ENCODE data around the gene TOX3. TPM values are rescaled to one million over a fixed set of nuclear protein-coding genes. Genes with fewer than 3 reads are reported as not detected.

TOX3 gene
- total RNA-seq, 8 experiments from 2014 or later: 0.54 to 23.3 (median 9.3) TPM; not detected in 2

- H3K4me3 ChIP-seq: peak overlapping the region; percentile 68 to 97 (median 79)
- H3K27ac ChIP-seq: no peak overlapping the region
- in situ Hi-C loops (cut with MboI; ENCODE audit: low pct_unique_long_range_greater_than_20kb in 2 of 9, low sequenced_read_pairs in 9 of 9, unreplicated experiment in 9 of 9): no loop called here
- WGBS, 10 experiments: 0 to 29% (median 0%) methylated on average over 1 to 2 of the region's 2 CpGs; no CpG with 5 or more reads in 3 of the 10 experiments
- no peak for ATAC-seq (replicated peaks in 6 of 8)
- H3K4me1 ChIP-seq (replicated peaks in 1 of 2): peaks cover 16 to 25% of the 10 kb centered on the region in 2 donors
Measured at GRCh38 chr16:52544703-52545102, 2.2 kb downstream of the TOX3 start.

GRCh38 chr16:52543654-52544053, 3.3 kb downstream of the TOX3 start:
- in situ Hi-C loops (cut with MboI; ENCODE audit: low pct_unique_long_range_greater_than_20kb in 2 of 9, low sequenced_read_pairs in 9 of 9, unreplicated experiment in 9 of 9): no loop called here
- 0 to 43% (median 4%) methylated on average over 2 to 4 of the region's 4 CpGs for WGBS, 10 experiments
- Histone ChIP-seq H3K4me3 (peak overlapping the region; percentile 68 to 97 (median 79)), H3K4me1 (replicated peaks in 1 of 2) (peaks cover 16 to 25% of the 10 kb centered on the region in 2 donors), H3K27ac (no peak overlapping the region)
- ATAC-seq (replicated peaks in 6 of 8): no peak

- Histone ChIP-seq H3K4me3 (no peak overlapping the region), H3K27ac (no peak overlapping the region), H3K4me1 (replicated peaks in 1 of 2) (peaks cover 4 to 18% of the 10 kb centered on the region in 2 donors)
- in situ Hi-C loops (cut with MboI; ENCODE audit: low pct_unique_long_range_greater_than_20kb in 2 of 9, low sequenced_read_pairs in 9 of 9, unreplicated experiment in 9 of 9): no loop called here
- WGBS, 10 experiments: 0 to 100% (median 86%) methylated on average over 1 to 2 of the region's 2 CpGs; no CpG with 5 or more reads in 1 of the 10 experiments
- ATAC-seq (replicated peaks in 6 of 8): no peak
Measured at GRCh38 chr16:52540910-52541309, 6.0 kb downstream of the TOX3 start.

GRCh38 chr16:52539191-52539590, 7.8 kb downstream of the TOX3 start:
- no peak for ATAC-seq (replicated peaks in 6 of 8)
- Histone ChIP-seq H3K27ac (no peak overlapping the region), H3K4me3 (no peak overlapping the region), H3K4me1 (replicated peaks in 1 of 2) (peaks cover 4 to 16% of the 10 kb centered on the region in 2 donors)
- in situ Hi-C loops (cut with MboI; ENCODE audit: low pct_unique_long_range_greater_than_20kb in 2 of 9, low sequenced_read_pairs in 9 of 9, unreplicated experiment in 9 of 9): no loop called here

- Histone ChIP-seq H3K4me3 (no peak overlapping the region), H3K27ac (no peak overlapping the region), H3K4me1 (replicated peaks in 1 of 2) (peaks cover 4 to 9% of the 10 kb centered on the region in 2 donors)
- no peak for ATAC-seq (replicated peaks in 6 of 8)
- in situ Hi-C loops (cut with MboI; ENCODE audit: low pct_unique_long_range_greater_than_20kb in 2 of 9, low sequenced_read_pairs in 9 of 9, unreplicated experiment in 9 of 9): no loop called here
- 0 to 95% (median 75%) methylated on average over 1 of the region's 1 CpG; no CpG with 5 or more reads in 1 of the 10 experiments for WGBS, 10 experiments
Measured at GRCh38 chr16:52538511-52538910, 8.4 kb downstream of the TOX3 start.

- no peaks in the 10 kb centered on the region for H3K4me1 ChIP-seq (replicated peaks in 1 of 2)
- H3K4me3 ChIP-seq: no peak overlapping the region
- in situ Hi-C loops (cut with MboI; ENCODE audit: low pct_unique_long_range_greater_than_20kb in 2 of 9, low sequenced_read_pairs in 9 of 9, unreplicated experiment in 9 of 9): no loop called here
- no peak for ATAC-seq (replicated peaks in 6 of 8)
- no peak overlapping the region for H3K27ac ChIP-seq
- 0 to 100% (median 86%) methylated on average over 1 to 3 of the region's 3 CpGs for WGBS, 10 experiments
Measured at GRCh38 chr16:52537516-52537915, 9.4 kb downstream of the TOX3 start.

- in situ Hi-C loops (cut with MboI; ENCODE audit: low pct_unique_long_range_greater_than_20kb in 2 of 9, low sequenced_read_pairs in 9 of 9, unreplicated experiment in 9 of 9): no loop called here
- no peak for ATAC-seq (replicated peaks in 6 of 8)
- Histone ChIP-seq H3K4me3 (no peak overlapping the region), H3K27ac (no peak overlapping the region), H3K4me1 (replicated peaks in 1 of 2) (no peaks in the 10 kb centered on the region)
- 0 to 100% (median 100%) methylated on average over 1 to 2 of the region's 3 CpGs; no CpG with 5 or more reads in 3 of the 10 experiments for WGBS, 10 experiments
Measured at GRCh38 chr16:52535076-52535475, 11.9 kb downstream of the TOX3 start.

- in situ Hi-C loops (cut with MboI; ENCODE audit: low pct_unique_long_range_greater_than_20kb in 2 of 9, low sequenced_read_pairs in 9 of 9, unreplicated experiment in 9 of 9): no loop called here
- peak in 1 of 8 experiments; percentile 67 for ATAC-seq (replicated peaks in 6 of 8)
- Histone ChIP-seq H3K4me1 (replicated peaks in 1 of 2) (no peaks in the 10 kb centered on the region), H3K27ac (no peak overlapping the region), H3K4me3 (no peak overlapping the region)
- 0 to 86% (median 50%) methylated on average over 1 of the region's 1 CpG; no CpG with 5 or more reads in 3 of the 10 experiments for WGBS, 10 experiments
Measured at GRCh38 chr16:52533296-52533695, 13.6 kb downstream of the TOX3 start.

- no peak overlapping the region for H3K4me3 ChIP-seq
Measured at GRCh38 chr16:52532384-52532783, 14.6 kb downstream of the TOX3 start.

GRCh38 chr16:52529226-52529625, 17.7 kb downstream of the TOX3 start:
- H3K4me1 ChIP-seq (replicated peaks in 1 of 2): peaks cover 2 to 21% of the 10 kb centered on the region in 2 donors
- no peak for ATAC-seq (replicated peaks in 6 of 8)
- no peak overlapping the region for H3K27ac ChIP-seq
- WGBS, 10 experiments: 0 to 100% (median 100%) methylated on average over 1 of the region's 1 CpG
- H3K4me3 ChIP-seq: no peak overlapping the region
- in situ Hi-C loops (cut with MboI; ENCODE audit: low pct_unique_long_range_greater_than_20kb in 2 of 9, low sequenced_read_pairs in 9 of 9, unreplicated experiment in 9 of 9): no loop called here

More at GRCh38 chr16:52532384-52532783, 14.6 kb downstream of the TOX3 start:
- WGBS, 10 experiments: 37 to 100% (median 89%) methylated on average over 3 to 8 of the region's 8 CpGs
- Histone ChIP-seq H3K4me1 (replicated peaks in 1 of 2) (no peaks in the 10 kb centered on the region), H3K27ac (no peak overlapping the region)
- ATAC-seq (replicated peaks in 6 of 8): no peak
- in situ Hi-C loops (cut with MboI; ENCODE audit: low pct_unique_long_range_greater_than_20kb in 2 of 9, low sequenced_read_pairs in 9 of 9, unreplicated experiment in 9 of 9): no loop called here

- 0 to 96% (median 11%) methylated on average over 1 to 5 of the region's 5 CpGs; no CpG with 5 or more reads in 3 of the 10 experiments for WGBS, 10 experiments
- ATAC-seq (replicated peaks in 6 of 8): no peak
- Histone ChIP-seq H3K4me3 (no peak overlapping the region), H3K27ac (no peak overlapping the region), H3K4me1 (replicated peaks in 1 of 2) (peaks cover 2 to 28% of the 10 kb centered on the region in 2 donors)
- in situ Hi-C loops (cut with MboI; ENCODE audit: low pct_unique_long_range_greater_than_20kb in 2 of 9, low sequenced_read_pairs in 9 of 9, unreplicated experiment in 9 of 9): no loop called here
Measured at GRCh38 chr16:52528393-52529065, 18.4 kb downstream of the TOX3 start.

- no peak overlapping the region for H3K4me3 ChIP-seq
- no peak for ATAC-seq (replicated peaks in 6 of 8)
- H3K27ac ChIP-seq: no peak overlapping the region
- in situ Hi-C loops (cut with MboI; ENCODE audit: low pct_unique_long_range_greater_than_20kb in 2 of 9, low sequenced_read_pairs in 9 of 9, unreplicated experiment in 9 of 9): no loop called here
- H3K4me1 ChIP-seq (replicated peaks in 1 of 2): peaks cover 2 to 33% of the 10 kb centered on the region in 2 donors
- 20 to 100% (median 89%) methylated on average over 3 of the region's 3 CpGs; no CpG with 5 or more reads in 3 of the 10 experiments for WGBS, 10 experiments
Measured at GRCh38 chr16:52526830-52527229, 20.1 kb downstream of the TOX3 start.

- H3K27ac ChIP-seq: no peak overlapping the region
- in situ Hi-C loops (cut with MboI; ENCODE audit: low pct_unique_long_range_greater_than_20kb in 2 of 9, low sequenced_read_pairs in 9 of 9, unreplicated experiment in 9 of 9): no loop called here
- no peak for ATAC-seq (replicated peaks in 6 of 8)
- no peak overlapping the region for H3K4me3 ChIP-seq
- H3K4me1 ChIP-seq (replicated peaks in 1 of 2): peaks cover 2 to 33% of the 10 kb centered on the region in 2 donors
- WGBS, 10 experiments: 11 to 100% (median 47%) methylated on average over 2 to 7 of the region's 8 CpGs
Measured at GRCh38 chr16:52526116-52526828, 20.7 kb downstream of the TOX3 start.

Data from motor neuron (in vitro differentiated cells).